ENCODE data around the gene COMMD2.

Gene COMMD2

DNA sequence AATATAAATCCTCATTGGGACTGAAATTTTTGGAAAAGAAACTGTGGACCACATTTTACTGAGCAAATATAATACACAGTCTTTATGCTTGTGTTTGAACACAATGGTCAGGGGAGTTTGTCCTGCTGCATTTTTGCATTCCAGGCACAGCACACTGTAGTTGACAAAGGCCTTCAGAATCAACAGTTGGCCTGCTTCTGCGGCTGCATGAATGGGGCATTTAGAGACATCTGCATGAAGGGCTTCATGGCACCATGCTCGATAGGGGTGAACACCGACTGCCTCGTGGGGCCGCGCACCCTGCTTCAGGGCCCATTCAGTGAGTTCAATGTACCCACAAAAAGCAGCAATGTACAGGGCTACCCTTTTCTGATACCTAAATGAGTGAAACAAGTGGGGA lies 15.4 kb upstream of the COMMD2 start:
- no peak for DNase-seq (ENCODE audit: low read depth)
- TF ChIP-seq, protein P1, sequence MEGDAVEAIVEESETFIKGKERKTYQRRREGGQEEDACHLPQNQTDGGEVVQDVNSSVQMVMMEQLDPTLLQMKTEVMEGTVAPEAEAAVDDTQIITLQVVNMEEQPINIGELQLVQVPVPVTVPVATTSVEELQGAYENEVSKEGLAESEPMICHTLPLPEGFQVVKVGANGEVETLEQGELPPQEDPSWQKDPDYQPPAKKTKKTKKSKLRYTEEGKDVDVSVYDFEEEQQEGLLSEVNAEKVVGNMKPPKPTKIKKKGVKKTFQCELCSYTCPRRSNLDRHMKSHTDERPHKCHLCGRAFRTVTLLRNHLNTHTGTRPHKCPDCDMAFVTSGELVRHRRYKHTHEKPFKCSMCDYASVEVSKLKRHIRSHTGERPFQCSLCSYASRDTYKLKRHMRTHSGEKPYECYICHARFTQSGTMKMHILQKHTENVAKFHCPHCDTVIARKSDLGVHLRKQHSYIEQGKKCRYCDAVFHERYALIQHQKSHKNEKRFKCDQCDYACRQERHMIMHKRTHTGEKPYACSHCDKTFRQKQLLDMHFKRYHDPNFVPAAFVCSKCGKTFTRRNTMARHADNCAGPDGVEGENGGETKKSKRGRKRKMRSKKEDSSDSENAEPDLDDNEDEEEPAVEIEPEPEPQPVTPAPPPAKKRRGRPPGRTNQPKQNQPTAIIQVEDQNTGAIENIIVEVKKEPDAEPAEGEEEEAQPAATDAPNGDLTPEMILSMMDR (conservative IDR thresholded peaks at IDR 0.05; ENCODE audit: control insufficient read depth, insufficient read depth, low read depth, low read length), result no peak
- no peak overlapping the region for H3K4me3 ChIP-seq (ENCODE audit: control insufficient read depth, low read depth, low read length)

DNA sequence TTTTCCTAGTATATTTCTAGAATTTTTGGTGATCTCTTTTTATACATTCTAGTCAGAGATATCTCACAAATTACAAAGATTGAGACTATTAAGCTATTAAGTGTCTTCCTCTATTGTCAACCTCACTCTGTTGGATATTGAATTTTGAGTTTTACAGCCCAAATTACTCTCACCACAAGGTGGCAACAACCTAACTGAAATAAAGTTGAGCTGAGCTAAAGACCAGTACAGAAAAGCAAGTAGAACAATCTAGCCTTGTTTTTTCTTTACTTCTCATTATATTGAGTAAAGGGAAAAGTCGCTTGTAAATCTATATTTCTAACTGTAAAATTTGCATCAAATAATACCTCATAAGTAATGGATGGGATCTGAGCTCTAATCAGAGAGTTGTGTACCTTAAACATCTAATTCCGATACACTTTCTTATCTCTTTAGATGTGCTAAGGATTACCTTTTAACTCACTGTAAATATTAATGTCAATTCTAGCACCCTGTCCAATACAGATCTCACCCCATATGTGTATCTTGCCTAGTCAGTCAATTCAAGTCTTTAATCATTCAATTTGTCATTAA lies 13.6 kb upstream of the COMMD2 start:
- TF ChIP-seq, protein P1 (conservative IDR thresholded peaks at IDR 0.05; ENCODE audit: control insufficient read depth, insufficient read depth, low read depth, low read length), result peak; percentile 60
- no peak overlapping the region for H3K4me3 ChIP-seq (ENCODE audit: control insufficient read depth, low read depth, low read length)
- peak; percentile 47 for DNase-seq (ENCODE audit: low read depth)

DNA sequence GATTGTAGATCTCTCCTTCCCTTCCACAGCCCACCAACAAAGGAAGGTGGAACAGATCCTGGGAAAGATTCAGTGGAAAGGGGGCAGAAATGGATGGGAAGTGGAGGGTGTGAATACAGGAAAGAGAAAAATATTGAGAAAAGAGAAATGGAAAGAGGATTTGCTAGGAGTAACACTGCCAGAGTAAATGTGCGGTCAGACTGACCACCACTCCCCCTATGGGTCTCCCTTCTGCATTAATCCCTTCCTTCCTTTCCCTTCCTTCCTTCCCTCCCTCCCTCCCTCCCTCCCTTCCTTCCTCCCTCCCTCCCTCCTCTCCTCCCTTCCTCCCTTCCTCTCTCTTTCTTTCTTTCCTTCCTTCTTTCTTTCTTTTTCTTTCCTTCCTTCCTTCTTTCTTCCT lies 12.0 kb upstream of the COMMD2 start:
- TF ChIP-seq, protein P1 (conservative IDR thresholded peaks at IDR 0.05; ENCODE audit: control insufficient read depth, insufficient read depth, low read depth, low read length), result no peak
- no peak for DNase-seq (ENCODE audit: low read depth)
- H3K4me3 ChIP-seq (ENCODE audit: control insufficient read depth, low read depth, low read length), result no peak overlapping the region

DNA sequence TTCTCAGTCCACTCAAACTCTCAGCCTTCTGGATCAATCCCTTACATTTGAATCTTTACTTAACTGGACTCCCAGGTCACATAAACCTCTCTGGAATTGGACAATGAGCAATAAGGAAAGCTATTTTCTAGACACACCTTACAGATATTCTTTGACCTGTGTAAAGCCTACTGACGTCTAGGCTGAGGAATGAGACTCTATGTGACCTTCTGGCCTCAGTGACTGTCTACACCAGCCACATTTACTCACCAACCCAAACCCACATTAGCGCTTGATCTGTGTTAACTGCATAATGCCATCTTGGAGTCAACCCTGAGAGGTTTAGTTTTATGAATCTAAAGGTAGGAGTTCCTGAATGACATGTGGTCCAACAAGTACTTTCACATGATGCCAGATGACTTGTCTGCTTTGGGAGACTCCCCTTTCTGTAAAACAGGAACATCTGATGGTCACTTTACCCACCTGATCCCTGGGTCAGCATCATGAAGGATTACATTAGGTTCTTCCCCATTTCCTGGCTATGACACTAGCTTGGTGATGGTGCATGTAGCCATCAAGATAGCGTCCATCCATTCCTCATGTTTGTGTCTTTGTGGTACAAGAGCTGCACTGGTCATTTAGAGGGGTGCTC lies 11.4 kb upstream of the COMMD2 start:
- DNase-seq (ENCODE audit: low read depth), result no peak
- TF ChIP-seq, protein P1 (conservative IDR thresholded peaks at IDR 0.05; ENCODE audit: control insufficient read depth, insufficient read depth, low read depth, low read length), result no peak
- no peak overlapping the region for H3K4me3 ChIP-seq (ENCODE audit: control insufficient read depth, low read depth, low read length)

DNA sequence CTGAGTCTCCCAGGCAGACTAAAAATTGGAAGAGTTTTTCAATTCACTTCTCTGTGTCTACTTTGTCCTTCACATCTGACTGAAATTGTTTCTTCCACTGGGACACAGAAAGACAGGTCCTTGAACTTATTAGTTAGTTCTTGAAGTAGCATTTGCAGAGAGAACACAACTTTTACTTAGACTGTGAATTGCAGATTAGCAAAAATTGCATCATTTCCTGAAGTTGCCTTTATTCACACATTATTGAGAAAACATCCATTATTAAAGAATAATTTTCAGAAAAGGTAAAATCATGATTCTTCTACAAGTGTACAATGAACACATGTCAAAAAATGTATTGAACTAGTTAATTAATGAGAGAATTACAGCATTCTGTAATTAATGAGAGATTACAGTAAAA lies 1.4 kb upstream of the COMMD2 start:
- TF ChIP-seq, protein P1 (conservative IDR thresholded peaks at IDR 0.05; ENCODE audit: control insufficient read depth, insufficient read depth, low read depth, low read length), result no peak
- no peak overlapping the region for H3K4me3 ChIP-seq (ENCODE audit: control insufficient read depth, low read depth, low read length)
- DNase-seq (ENCODE audit: low read depth), result no peak

DNA sequence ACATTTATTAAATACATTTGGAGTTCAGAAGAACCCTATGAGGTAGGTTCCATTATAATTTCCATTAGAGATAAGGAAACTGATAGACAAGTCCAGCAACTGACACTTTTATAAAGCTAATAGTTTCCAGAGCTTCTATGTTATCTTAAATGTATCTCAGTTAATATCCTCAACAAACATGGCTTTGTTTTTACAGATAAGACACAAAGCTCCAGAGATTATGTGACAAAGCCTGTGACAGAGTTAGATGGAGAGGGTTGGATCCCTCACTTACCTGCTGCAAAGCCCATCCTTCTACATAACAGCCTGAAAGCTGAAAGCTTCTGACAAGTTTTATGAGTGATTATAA lies 473 bp upstream of the COMMD2 start:
- peak overlapping the region; percentile 96 for H3K4me3 ChIP-seq (ENCODE audit: control insufficient read depth, low read depth, low read length)
- TF ChIP-seq, protein P1 (conservative IDR thresholded peaks at IDR 0.05; ENCODE audit: control insufficient read depth, insufficient read depth, low read depth, low read length), result no peak
- no peak for DNase-seq (ENCODE audit: low read depth)
